Measurements from ENCODE around the gene AOX1. TPM values are rescaled to one million over a fixed set of nuclear protein-coding genes. Genes with fewer than 3 reads are reported as not detected.
A peak's percentile ranks its signal among the peaks of the same experiment; 100 is the strongest.

AOX1 gene
- total RNA-seq, 2 donors from 2014 or later, result 24.8 to 47.9 TPM

GRCh38 chr2:200702646-200703118, 116.9 kb downstream of the AOX1 start:
- TF ChIP-seq CTCF (IDR thresholded peaks at IDR 0.05), result no peak
- TF ChIP-seq POLR2A (IDR thresholded peaks at IDR 0.05), result no peak
- no peak for TF ChIP-seq POLR2AphosphoS5 (IDR thresholded peaks at IDR 0.05)
- H3K36me3 ChIP-seq, result no peaks in the 10 kb centered on the region
- no peak overlapping the region for H3K27ac ChIP-seq
- no peaks in the 10 kb centered on the region for H3K9me3 ChIP-seq
- 62% methylated on average over 4 of the region's 4 CpGs for WGBS
- H3K4me3 ChIP-seq, result no peak overlapping the region
- H3K27me3 ChIP-seq (replicated peaks; ENCODE audit: insufficient read depth), result no peaks in the 10 kb centered on the region
- intact Hi-C loops (cut with DNase I), result loop anchor here (2.0 kb wide), 1 partner anchor 124 kb away; no protein-coding TSS in a partner anchor
- no peaks in the 10 kb centered on the region for H3K4me1 ChIP-seq (replicated peaks)
- DNase-seq (ENCODE audit: low spot score), result no peak

GRCh38 chr2:200703127-200703925, 117.5 kb downstream of the AOX1 start:
- H3K9me3 ChIP-seq, result no peaks in the 10 kb centered on the region
- no peaks in the 10 kb centered on the region for H3K4me1 ChIP-seq (replicated peaks)
- intact Hi-C loops (cut with DNase I), result loop anchor here (2.0 kb wide), 1 partner anchor 125 kb away; no protein-coding TSS in a partner anchor
- peak; percentile 64 for DNase-seq (ENCODE audit: low spot score)
- no peaks in the 10 kb centered on the region for H3K27me3 ChIP-seq (replicated peaks; ENCODE audit: insufficient read depth)
- H3K4me3 ChIP-seq, result no peak overlapping the region
- no peak overlapping the region for H3K27ac ChIP-seq
- TF ChIP-seq POLR2A (IDR thresholded peaks at IDR 0.05) (no peak), POLR2AphosphoS5 (IDR thresholded peaks at IDR 0.05) (peak; percentile 50), CTCF (IDR thresholded peaks at IDR 0.05) (peak; percentile 22 to 90 (median 70))
- WGBS, result 37% methylated on average over 6 of the region's 6 CpGs
- no peaks in the 10 kb centered on the region for H3K36me3 ChIP-seq

- H3K9me3 ChIP-seq, result no peaks in the 10 kb centered on the region
- no peaks in the 10 kb centered on the region for H3K36me3 ChIP-seq
- no peak for TF ChIP-seq POLR2A (IDR thresholded peaks at IDR 0.05)
- TF ChIP-seq CTCF (IDR thresholded peaks at IDR 0.05), result no peak
- TF ChIP-seq POLR2AphosphoS5 (IDR thresholded peaks at IDR 0.05), result no peak
- no peak for DNase-seq (ENCODE audit: low spot score)
- 36% methylated on average over 4 of the region's 4 CpGs for WGBS
- intact Hi-C loops (cut with DNase I), result loop anchor here (2.0 kb wide), 1 partner anchor 125 kb away; no protein-coding TSS in a partner anchor
- no peak overlapping the region for H3K4me3 ChIP-seq
- no peak overlapping the region for H3K27ac ChIP-seq
- H3K27me3 ChIP-seq (replicated peaks; ENCODE audit: insufficient read depth), result no peaks in the 10 kb centered on the region
- no peaks in the 10 kb centered on the region for H3K4me1 ChIP-seq (replicated peaks)
Measured at GRCh38 chr2:200703926-200704637, 118.3 kb downstream of the AOX1 start.

GRCh38 chr2:200705305-200706041, 119.7 kb downstream of the AOX1 start:
- intact Hi-C loops (cut with DNase I), result no loop called here
- WGBS, result 50% methylated on average over 3 of the region's 3 CpGs
- Histone ChIP-seq H3K4me1 (replicated peaks) (no peaks in the 10 kb centered on the region), H3K36me3 (no peaks in the 10 kb centered on the region), H3K9me3 (no peaks in the 10 kb centered on the region), H3K4me3 (no peak overlapping the region), H3K27me3 (replicated peaks; ENCODE audit: insufficient read depth) (no peaks in the 10 kb centered on the region), H3K27ac (no peak overlapping the region)
- DNase-seq (ENCODE audit: low spot score), result no peak
- TF ChIP-seq CTCF (IDR thresholded peaks at IDR 0.05) (no peak), POLR2A (IDR thresholded peaks at IDR 0.05) (no peak), POLR2AphosphoS5 (IDR thresholded peaks at IDR 0.05) (no peak)

Data from prostate gland (tissue), 2 donors.